HAP-1 (cell line): ENCODE results near the gene ERN1.
"Not testable (repeated sequence)": the region's sequence is repeated elsewhere in the genome, so short reads cannot be mapped to it uniquely, and the experiment has no call there.

Source experiments
- DNase-seq, 2 experiments: peaks; one replicate each; pipeline ENCODE4 v3.0.0-alpha.2; 2016 to 2020; ENCODE audit warnings: low spot score in 2 of 2
- H3K27me3 ChIP-seq: fragments of 250-450 bp; sonication (Bioruptor Pico); 2 replicates; pipeline ENCODE4 v1.5.1; 2020; ENCODE audit warnings: low read depth, mild to moderate bottlenecking, moderate library complexity
- H3K36me3 ChIP-seq: fragments of 250-450 bp; sonication (Bioruptor Pico); replicated peaks from 2 replicates; pipeline ENCODE4 v1.5.1; 2020; ENCODE audit warnings: mild to moderate bottlenecking
- H3K4me1 ChIP-seq: fragments of 250-450 bp; sonication (Bioruptor Pico); 2 replicates; pipeline ENCODE4 v1.5.1; 2020; ENCODE audit warnings: mild to moderate bottlenecking
- H3K4me3 ChIP-seq: fragments of 250-450 bp; sonication (Bioruptor Pico); 2 replicates; pipeline ENCODE4 v1.5.1; 2020; ENCODE audit warnings: mild to moderate bottlenecking, moderate library complexity
- H3K9me3 ChIP-seq: fragments of 250-450 bp; sonication (Bioruptor Pico); 2 replicates; pipeline ENCODE4 v1.5.1; 2020; ENCODE audit warnings: mild to moderate bottlenecking, moderate library complexity
- in situ Hi-C: fragments of 300-500 bp; cut with MboI; formaldehyde crosslinking; loops from 3 replicates; pipeline ENCODE4 v1.14.3; 2020; ENCODE audit warnings: low sequenced_read_pairs, inconsistent platforms, mixed read lengths

Gene ERN1

DNA sequence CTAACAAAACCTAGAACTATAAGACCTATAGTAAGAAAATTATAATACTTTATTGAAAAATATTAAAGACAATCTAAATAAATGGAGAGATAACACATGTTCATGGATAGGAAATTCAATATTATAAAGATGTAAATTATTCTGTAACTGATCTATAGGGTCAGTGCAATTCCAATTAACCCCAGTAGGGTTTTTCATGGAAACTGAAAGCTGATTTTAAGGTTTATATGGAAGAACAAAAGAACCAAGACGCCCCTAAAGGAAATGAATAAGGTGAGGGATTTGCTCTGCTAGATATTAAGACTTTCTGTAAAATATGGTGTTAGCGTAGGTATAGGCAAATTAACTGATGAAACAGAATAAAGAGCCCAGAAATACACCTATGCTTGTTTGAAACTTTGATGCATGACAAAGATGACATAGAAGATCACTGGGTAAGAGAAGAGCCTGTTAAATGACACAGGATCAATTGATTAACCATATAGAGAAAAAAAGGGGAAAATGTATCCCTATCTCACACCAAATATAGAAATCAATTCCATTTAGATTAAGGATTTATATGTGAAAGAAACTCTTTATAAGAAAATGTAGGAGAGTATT is 112.5 kb downstream of the ERN1 start:
- in situ Hi-C loops = no loop called here
- Histone ChIP-seq H3K4me1 (no peaks in the 10 kb centered on the region), H3K9me3 (no peaks in the 10 kb centered on the region), H3K36me3 (no peaks in the 10 kb centered on the region), H3K4me3 (no peak overlapping the region), H3K27me3 (no peaks in the 10 kb centered on the region; the same call in 1 of the 2 replicates)
- DNase-seq = no peak

DNA sequence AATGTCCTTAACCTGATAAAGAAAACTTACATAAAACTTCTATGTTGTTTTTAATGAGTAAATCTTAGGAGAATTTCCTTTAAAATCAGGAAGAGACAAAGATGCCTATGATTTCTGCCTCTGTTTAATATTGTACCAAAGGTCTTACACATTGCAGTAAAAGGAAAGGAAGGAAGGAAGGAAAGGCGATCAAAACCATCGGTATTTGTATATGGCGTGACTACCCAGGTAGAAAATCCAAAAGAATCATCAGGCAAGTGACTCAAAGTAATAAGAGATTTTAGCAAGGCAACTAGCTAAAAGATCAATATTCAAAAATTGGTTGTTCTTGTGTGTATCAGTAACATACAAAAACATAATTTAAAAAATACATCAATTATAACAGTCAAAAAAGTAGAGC is 113.0 kb downstream of the ERN1 start:
- DNase-seq = no peak
- Histone ChIP-seq H3K4me3 (no peak overlapping the region), H3K9me3 (no peaks in the 10 kb centered on the region), H3K4me1 (no peaks in the 10 kb centered on the region), H3K27me3 (no peaks in the 10 kb centered on the region; the same call in 1 of the 2 replicates), H3K36me3 (no peaks in the 10 kb centered on the region)
- in situ Hi-C loops = no loop called here

DNA sequence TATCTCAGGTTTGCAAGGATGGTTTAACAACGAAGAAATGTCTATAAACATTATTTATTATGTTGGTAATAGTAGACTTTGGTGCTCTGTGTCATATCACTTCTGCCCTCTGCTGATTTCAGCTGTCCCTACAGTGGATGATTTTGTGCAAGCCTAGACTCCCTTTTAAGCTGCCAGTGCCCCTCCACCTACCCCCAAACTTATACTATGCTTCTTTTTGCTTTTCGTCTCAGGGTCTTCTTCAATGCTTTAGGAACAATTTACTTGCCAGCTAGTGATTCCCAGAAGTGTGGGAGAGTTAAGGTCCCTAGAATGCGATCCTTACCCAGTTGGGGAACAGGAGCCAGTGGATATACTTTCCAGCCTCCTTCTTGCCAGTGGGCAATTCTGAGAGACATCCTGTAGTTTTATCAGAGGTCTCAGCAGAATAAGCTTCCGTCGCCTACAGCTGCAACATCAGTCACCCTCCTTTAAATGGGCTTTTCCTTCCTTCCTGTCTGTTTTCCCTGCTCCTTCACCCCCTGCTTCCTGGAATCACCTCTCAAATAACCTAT is 113.6 kb downstream of the ERN1 start:
- in situ Hi-C loops = no loop called here
- Histone ChIP-seq H3K9me3 (no peaks in the 10 kb centered on the region), H3K4me3 (no peak overlapping the region), H3K27me3 (no peaks in the 10 kb centered on the region; the same call in 1 of the 2 replicates), H3K36me3 (no peaks in the 10 kb centered on the region), H3K4me1 (no peaks in the 10 kb centered on the region)
- no peak for DNase-seq

DNA sequence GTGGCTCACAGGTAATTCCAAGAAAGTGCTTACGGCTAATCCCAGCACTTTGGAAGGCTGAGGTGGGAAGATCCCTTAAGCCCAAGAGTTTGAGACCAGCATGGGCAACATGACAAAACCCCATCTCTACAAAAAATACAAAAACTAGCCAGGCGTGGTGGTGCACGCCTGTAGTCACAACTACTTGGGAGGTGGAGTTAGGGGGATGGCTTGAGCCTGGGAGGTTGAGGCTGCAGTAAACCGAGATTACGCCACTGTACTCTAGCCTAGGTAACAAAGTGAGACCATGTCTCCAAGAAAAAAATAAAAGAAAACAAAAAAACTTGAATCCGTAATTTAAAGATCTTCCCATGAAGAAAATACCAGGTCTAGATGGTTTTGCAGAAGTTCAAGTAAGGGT is 114.5 kb downstream of the ERN1 start:
- DNase-seq = no peak
- H3K36me3 ChIP-seq = no peaks in the 10 kb centered on the region
- H3K27me3 ChIP-seq = no peaks in the 10 kb centered on the region; the same call in 1 of the 2 replicates
- H3K4me3 ChIP-seq = no peak overlapping the region
- H3K4me1 ChIP-seq = no peaks in the 10 kb centered on the region
- in situ Hi-C loops = no loop called here
- H3K9me3 ChIP-seq = no peaks in the 10 kb centered on the region

DNA sequence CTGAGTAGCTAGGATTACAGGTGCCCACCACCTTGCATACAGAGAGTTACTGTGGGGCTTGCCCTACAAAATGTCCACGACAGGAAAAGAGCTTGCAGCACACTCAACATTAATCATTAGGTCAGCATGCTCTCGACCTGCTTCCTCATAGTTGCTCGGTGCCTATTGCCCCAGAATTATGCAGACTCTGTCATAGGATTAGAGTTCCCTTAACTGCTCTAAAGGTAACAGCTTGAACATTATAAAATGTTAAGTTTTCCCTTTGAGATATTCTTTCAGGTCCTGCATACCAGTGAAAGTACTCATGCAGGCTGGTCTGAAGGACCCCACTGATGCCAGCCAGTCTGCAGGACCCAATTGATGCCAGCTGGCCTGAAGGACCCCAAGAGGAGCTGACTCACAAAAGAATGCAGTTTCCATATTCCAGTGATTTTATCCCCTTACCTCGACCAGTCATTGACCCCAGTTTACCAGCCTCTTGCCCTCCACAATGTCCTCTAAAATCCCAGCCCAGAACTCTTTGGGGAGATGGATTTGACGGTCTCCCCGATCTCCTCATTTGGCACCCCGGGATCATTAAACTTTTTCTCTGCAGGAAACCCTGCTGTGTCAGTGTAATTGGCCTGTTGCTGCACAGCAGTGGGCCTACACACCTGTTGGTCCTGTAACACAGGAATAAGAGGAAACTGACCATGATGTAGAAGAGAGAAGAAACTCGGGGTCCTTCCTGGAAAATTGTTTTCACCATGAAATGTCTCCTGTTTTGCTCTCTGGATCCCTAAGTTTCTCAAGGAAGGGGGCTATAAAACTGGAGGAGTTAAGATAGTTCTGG is 120.2 kb downstream of the ERN1 start:
- in situ Hi-C loops = no loop called here
- no peaks in the 10 kb centered on the region for H3K9me3 ChIP-seq
- no peaks in the 10 kb centered on the region for H3K27me3 ChIP-seq
- no peaks in the 10 kb centered on the region for H3K4me1 ChIP-seq
- DNase-seq = no peak
- H3K36me3 ChIP-seq = no peaks in the 10 kb centered on the region
- H3K4me3 ChIP-seq = no peak overlapping the region

DNA sequence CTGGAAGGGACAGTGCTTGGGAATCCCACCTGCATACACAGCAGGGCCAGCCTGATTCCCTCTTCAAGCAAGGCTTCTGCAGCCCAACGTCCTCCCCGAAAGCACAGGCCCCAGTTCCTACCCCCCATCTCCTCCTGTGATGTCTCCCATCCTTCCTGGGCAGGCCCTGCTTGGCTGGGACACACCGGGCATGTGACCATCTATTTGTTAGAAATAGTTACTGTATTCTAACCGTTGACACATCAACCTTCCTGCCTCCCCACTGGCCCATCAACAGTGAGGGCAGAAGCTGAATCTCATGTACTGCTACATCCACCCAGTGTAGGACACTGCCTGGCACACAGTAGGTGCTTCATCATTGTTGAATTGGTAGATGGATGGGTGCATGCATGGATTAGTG is 121.1 kb downstream of the ERN1 start:
- no peaks in the 10 kb centered on the region for H3K9me3 ChIP-seq
- no peaks in the 10 kb centered on the region for H3K4me1 ChIP-seq
- in situ Hi-C loops = no loop called here
- no peak overlapping the region for H3K4me3 ChIP-seq
- no peaks in the 10 kb centered on the region for H3K27me3 ChIP-seq
- no peak for DNase-seq
- no peaks in the 10 kb centered on the region for H3K36me3 ChIP-seq

DNA sequence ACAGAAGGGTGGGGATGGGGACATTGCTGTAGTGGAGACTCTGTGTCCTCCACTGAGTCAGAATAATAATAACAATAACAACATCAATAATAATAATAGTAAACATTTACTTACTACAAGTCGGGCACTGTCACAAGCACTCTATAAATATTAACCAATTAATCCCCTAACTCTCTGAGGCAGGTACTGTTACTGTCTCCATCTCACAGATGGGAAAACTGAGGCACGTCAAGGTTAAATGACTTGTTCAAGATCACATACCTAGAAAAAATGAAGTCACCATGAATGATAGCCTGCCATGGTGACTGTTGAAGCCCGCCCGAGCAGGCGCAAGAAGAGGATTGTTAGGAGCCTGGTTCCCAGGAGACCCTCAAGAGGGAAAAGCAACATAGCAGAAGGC is 121.6 kb downstream of the ERN1 start:
- Histone ChIP-seq H3K9me3 (no peaks in the 10 kb centered on the region), H3K4me1 (no peaks in the 10 kb centered on the region), H3K36me3 (no peaks in the 10 kb centered on the region), H3K4me3 (no peak overlapping the region), H3K27me3 (no peaks in the 10 kb centered on the region)
- in situ Hi-C loops = no loop called here
- DNase-seq = no peak

DNA sequence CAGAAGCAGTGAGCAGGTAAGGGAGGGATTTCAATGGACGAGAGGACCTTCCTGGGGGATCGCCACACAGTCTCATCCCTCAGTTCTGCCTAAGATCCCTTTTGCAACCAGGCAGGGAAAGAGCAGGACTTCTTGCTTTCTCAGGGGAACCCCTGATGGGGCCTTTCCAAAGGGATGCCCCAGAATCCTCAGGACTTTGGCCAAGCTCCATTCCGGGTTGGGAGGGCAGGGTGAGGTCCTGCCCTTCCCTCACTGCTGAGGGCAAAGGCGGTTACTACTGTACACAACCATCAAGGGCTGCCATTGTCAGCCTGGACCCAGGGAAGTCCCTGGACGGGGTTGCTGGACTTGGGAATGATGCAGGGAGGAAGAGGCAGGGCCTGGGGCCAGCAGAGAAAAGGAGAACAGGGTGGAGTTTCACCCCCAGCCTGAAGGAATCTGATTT is 122.1 kb downstream of the ERN1 start:
- peak in 1 of 2 experiments; percentile 1 for DNase-seq
- Histone ChIP-seq H3K9me3 (no peaks in the 10 kb centered on the region), H3K4me1 (no peaks in the 10 kb centered on the region)

DNA sequence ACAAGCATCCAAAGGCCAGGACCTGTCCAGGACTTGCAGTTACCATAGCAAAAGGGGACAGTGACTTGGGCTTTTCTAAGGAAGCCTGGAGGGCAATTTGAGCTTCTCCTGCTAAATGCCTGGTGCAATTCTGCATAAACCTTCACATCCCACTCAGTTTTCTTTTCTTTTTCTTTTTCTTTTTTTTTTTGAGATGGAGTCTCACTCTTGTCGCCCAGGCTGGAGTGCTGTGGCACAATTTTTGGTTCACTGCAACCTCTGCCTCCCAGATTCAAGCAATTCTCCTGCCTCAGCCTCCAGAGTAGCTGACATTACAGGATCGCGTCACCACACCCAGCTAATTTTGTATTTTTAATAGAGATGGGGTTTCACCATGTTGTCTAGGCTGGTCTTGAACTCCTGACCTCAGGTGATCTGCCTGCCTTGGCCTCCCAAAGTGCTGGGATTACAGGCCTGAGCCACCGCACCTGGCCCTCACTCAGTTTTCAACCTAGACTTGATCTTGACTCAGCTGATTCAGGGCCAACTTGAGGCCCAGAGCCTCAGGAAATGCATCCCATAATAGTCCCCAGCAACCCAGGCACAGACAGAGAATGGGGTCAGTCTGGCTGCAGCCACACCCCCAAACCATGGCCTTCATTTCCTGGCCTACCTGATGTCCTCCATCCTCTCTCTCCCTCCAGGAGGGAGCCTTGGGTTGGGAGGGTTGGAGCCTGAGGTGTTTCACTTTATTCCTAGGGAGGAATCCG is 122.7 kb downstream of the ERN1 start:
- H3K4me1 ChIP-seq, H3K4me3 ChIP-seq, in situ Hi-C loops, H3K36me3 ChIP-seq, H3K9me3 ChIP-seq, H3K27me3 ChIP-seq: not testable (repeated sequence)
- DNase-seq = peak in 1 of 2 experiments; percentile 1

More for the DNA sequence above, 122.1 kb downstream of the ERN1 start:
- H3K4me3 ChIP-seq = no peak overlapping the region
- in situ Hi-C loops = no loop called here
- H3K27me3 ChIP-seq = no peaks in the 10 kb centered on the region
- no peaks in the 10 kb centered on the region for H3K36me3 ChIP-seq

DNA sequence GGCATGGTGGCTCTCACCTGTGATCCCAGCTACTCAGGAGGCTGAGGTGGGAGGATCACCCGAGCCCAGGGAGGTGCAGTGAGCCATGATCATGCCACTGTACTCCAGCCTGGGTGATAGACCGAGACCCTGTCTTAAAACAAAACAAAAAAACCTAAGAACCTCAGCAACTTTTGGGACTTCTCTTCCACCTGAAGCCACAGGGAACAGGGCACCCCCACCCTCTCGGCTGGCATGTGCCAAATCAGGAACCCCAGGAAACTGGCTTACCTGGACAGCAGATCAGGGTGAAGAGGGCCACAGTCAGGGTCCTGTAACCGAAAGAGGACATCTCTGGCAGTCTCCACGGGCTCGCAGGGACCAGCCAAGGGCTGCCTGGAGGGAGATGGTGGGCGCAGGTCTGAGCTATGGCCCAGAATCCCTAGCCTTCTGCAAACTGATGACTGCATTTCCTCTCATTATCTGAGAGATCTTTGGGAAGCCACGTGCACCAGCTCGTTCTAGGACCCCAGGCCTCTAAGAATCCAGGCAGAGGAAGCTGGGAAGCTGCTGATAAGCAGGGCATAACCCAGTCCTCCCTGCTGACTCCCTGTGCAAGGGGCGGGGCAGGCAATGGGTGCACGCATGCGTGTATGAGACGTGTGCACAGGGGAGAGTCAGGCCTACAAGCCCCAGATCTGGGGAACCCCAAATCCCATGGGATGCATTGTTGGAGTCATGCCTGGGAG is 123.4 kb downstream of the ERN1 start:
- in situ Hi-C loops = no loop called here
- no peaks in the 10 kb centered on the region for H3K27me3 ChIP-seq
- DNase-seq = no peak
- H3K4me3 ChIP-seq = no peak overlapping the region
- no peaks in the 10 kb centered on the region for H3K4me1 ChIP-seq
- no peaks in the 10 kb centered on the region for H3K36me3 ChIP-seq
- no peaks in the 10 kb centered on the region for H3K9me3 ChIP-seq

DNA sequence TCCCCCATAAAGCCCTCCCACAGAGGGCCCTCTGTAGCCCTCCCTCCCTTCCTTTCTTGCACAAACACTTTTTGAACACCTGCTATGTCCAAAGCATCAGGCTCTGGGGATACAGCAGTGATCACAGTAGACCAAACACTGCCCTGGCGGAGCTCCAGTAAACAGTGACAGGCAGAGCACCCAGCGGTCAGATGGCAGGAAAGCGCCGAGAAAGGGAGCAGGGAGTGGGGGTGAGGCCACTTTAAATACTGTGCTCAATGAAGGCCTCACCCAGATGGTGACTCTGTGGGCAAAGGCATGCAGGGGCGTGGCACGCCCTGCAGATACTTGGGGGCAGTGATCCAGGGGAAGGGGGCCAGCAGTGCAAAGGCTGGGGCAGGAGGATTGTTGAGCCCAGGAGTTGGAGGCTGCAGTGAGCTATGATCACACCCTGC is 124.2 kb downstream of the ERN1 start:
- in situ Hi-C loops = no loop called here
- Histone ChIP-seq H3K36me3 (no peaks in the 10 kb centered on the region), H3K9me3 (no peaks in the 10 kb centered on the region), H3K27me3 (no peaks in the 10 kb centered on the region), H3K4me3 (no peak overlapping the region), H3K4me1 (no peaks in the 10 kb centered on the region)
- DNase-seq = no peak

DNA sequence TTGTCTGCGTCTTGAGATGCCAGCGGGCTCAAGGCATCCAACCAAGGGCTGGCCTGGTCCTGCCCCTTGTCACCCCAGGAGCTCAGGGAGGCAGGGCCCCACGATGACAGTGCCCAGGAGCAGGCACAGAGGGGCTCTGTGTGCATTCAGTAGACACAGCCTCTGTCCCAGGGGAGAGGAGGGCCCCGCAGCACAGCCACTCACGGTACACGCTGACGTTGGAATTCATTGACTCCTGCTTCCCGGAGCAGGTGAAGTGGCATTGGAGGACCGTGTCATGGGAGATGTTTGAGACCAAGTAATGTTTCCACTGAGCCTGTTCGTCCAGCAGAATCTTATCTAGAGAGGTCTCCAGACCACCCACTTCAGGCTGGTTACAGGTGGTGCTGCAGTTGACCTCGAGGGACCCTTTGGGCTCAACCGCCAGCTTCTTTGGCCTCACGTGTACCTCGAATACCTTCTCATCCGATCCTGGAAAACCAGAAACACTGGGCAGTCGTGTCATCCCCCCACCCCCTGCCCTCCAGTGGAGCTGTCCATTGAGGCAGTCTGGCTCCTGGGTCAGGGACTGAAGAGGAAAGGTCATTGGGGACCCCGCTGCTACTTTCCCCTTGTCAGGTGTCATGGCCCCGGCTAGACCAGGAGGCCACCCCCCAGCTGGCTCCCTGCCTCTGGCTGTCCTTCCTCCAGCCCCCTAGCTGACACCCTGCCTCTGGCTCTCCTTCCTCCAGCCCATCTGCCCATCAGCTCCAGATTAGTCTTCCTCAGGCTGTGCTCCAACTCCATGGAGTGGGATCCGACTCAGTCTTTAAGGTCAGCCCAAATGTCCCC is 124.8 kb downstream of the ERN1 start:
- H3K4me3 ChIP-seq = no peak overlapping the region
- in situ Hi-C loops = no loop called here
- no peaks in the 10 kb centered on the region for H3K27me3 ChIP-seq
- H3K9me3 ChIP-seq = no peaks in the 10 kb centered on the region
- no peaks in the 10 kb centered on the region for H3K36me3 ChIP-seq
- peak in 1 of 2 experiments; percentile 3 for DNase-seq
- no peaks in the 10 kb centered on the region for H3K4me1 ChIP-seq
